Activated naive CD4-positive, alpha-beta T cell treated with anti-CD3 and anti-CD28 coated beads for 36 hours (primary cell): ENCODE data around the gene TMEM144. TPM values are rescaled to one million over a fixed set of nuclear protein-coding genes. Genes with fewer than 3 reads are reported as not detected.
A peak's percentile ranks its signal among the peaks of the same experiment; 100 is the strongest.
"Not testable (repeated sequence)": the region's sequence is repeated elsewhere in the genome, so short reads cannot be mapped to it uniquely, and the experiment has no call there.

Experiments used
- CTCF ChIA-PET: fragments of 350-600 bp; sonication (Branson Sonifier 250); formaldehyde crosslinking; loops from one replicate; lab custom pipeline; 2021; ENCODE audit warnings: antibody characterized with exemption; lab: Charles Lee
- DNase-seq: peaks from one replicate; pipeline ENCODE4 v3.0.0-alpha.2; 2020
- H3K27ac Mint-ChIP-seq: one replicate; pipeline ENCODE4 v1.8.0; 2021; ENCODE audit warnings: mild to moderate bottlenecking, mixed read lengths
- H3K27me3 Mint-ChIP-seq: one replicate; pipeline ENCODE4 v1.8.0; 2021; ENCODE audit warnings: low read depth, mixed read lengths
- H3K36me3 Mint-ChIP-seq: one replicate; pipeline ENCODE4 v1.8.0; 2021; ENCODE audit warnings: low read depth, mixed read lengths
- H3K4me1 Mint-ChIP-seq: one replicate; pipeline ENCODE4 v1.8.0; 2021; ENCODE audit warnings: low read depth, mixed read lengths
- H3K4me3 Mint-ChIP-seq: one replicate; pipeline ENCODE4 v1.8.0; 2021; ENCODE audit warnings: mild to moderate bottlenecking, moderate library complexity, mixed read lengths
- H3K9me3 Mint-ChIP-seq: one replicate; pipeline ENCODE4 v1.8.0; 2021; ENCODE audit warnings: mixed read lengths
- intact Hi-C: fragments of 100-400 bp; cut with micrococcal nuclease; formaldehyde crosslinking; loops from one replicate; pipeline ENCODE4 v1.15.1; 2023
- total RNA-seq, 2 experiments: library from RNA; stranded (reverse); gene quantifications; one replicate each; pipeline ENCODE4 v1.2.3, GENCODE V29; 2021

TMEM144 gene
- total RNA-seq, 2 experiments from 2014 or later, result 0.31 TPM; not detected in 1

DNA sequence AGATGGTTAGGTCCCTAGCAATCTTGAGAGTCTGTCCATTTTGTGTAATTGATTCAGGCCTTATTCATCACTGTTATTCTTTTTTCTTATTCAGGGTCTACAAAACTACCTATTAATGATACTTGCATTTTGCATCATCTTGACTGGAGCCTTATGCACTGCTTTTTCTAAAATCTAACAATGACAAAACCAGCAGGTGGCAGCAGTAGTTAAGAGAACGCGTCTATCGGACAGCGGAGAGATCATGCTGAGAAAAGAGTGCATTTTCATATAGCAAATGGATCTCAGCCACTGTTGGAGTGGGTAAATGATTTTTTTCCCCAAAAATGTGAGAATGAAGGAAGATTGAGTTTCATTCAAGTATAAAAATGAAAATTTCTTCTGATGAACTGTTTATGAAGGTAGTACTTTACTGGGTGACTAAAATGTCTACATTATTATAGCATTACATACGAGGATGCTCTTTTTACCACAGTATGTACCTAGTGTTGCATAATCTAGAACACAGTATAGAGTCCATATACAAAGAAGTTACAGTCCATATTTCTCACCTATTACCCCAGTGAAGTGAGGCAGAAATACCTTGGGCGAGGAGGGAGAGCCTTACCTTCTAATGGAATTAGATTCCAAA, 43.2 kb downstream of the TMEM144 start:
- no peak overlapping the region for H3K27ac Mint-ChIP-seq
- H3K36me3 Mint-ChIP-seq, result no peaks in the 10 kb centered on the region
- H3K27me3 Mint-ChIP-seq, result peaks cover 18% of the 10 kb centered on the region
- intact Hi-C loops, result loop anchor here (1.0 to 10.0 kb wide), 6 partner anchors 81 to 949 kb away; partner anchors contain the start of gene GASK1B
- no peaks in the 10 kb centered on the region for H3K9me3 Mint-ChIP-seq
- peaks cover 7% of the 10 kb centered on the region for H3K4me1 Mint-ChIP-seq
- DNase-seq, result peak; percentile 76
- CTCF ChIA-PET, result interaction anchor here (1.0 to 1.4 kb wide), 2 partner anchors 11 to 34 kb away, joined by 3 read pairs; no protein-coding TSS in a partner anchor
- no peak overlapping the region for H3K4me3 Mint-ChIP-seq

DNA sequence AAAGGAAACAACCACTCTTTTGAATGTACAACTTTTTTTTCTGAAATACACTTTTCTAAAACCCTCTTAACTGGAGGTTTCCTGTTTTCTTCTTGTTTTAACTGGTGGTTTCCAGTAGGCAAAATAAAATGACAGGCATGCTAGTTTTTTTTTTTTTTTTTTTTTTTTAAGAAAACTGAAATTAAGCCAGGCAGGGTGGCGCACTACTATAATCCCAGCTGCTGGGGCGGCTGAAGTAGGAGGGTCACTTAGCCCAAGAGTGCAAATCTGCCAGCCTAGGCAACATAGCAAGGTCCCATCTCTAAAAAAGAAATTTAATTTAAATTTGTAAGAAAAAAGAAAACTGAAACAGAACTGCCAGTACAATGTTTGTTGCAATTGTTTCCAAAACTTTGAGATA, 44.0 kb downstream of the TMEM144 start:
- Mint-ChIP-seq H3K4me1 (peaks cover 7% of the 10 kb centered on the region), H3K36me3 (no peaks in the 10 kb centered on the region), H3K27me3 (peaks cover 18% of the 10 kb centered on the region), H3K9me3 (no peaks in the 10 kb centered on the region), H3K4me3 (no peak overlapping the region), H3K27ac (no peak overlapping the region)
- intact Hi-C loops, result loop anchor here (5.0 to 10.0 kb wide), 2 partner anchors 82 to 921 kb away; partner anchors contain the start of gene GASK1B
- CTCF ChIA-PET, result interaction anchor here (0.6 to 2.2 kb wide), 5 partner anchors 10 to 1175 kb away, joined by 3 to 9 read pairs (median 4); no protein-coding TSS in a partner anchor
- DNase-seq, result no peak

DNA sequence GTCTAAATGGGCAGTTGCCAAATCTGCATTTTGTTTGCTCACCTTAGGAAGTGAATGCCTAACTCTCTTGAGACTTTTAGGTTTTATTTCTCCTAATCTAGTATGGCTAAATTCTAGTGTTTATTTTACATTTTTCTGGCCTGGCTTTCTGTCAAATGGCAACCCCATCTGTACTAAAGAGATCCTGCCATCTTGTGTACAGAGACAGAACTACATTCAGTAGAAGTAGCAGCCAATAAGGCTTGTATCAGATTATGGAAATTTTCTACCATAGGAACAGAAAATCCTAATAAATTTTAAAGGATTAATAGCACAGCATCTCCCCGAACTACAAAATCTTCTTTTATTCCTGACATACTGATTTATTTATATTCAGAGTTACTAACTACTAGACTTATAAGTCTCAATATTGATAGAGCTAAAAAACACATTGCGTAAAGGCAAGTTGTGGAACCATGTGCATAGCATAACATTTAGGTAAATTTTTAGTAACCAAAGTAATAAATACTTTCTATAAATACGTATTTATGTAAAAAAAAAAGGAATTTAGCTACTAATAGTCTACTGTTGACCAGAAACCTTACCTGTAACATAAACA, 45.5 kb downstream of the TMEM144 start:
- intact Hi-C loops, result loop anchor here (1.0 to 10.0 kb wide), 3 partner anchors 63 to 919 kb away; no protein-coding TSS in a partner anchor
- no peak overlapping the region for H3K27ac Mint-ChIP-seq
- H3K36me3 Mint-ChIP-seq, result no peaks in the 10 kb centered on the region
- no peaks in the 10 kb centered on the region for H3K9me3 Mint-ChIP-seq
- H3K4me1 Mint-ChIP-seq, result peaks cover 7% of the 10 kb centered on the region
- H3K27me3 Mint-ChIP-seq, result peaks cover 18% of the 10 kb centered on the region
- no peak for DNase-seq
- no peak overlapping the region for H3K4me3 Mint-ChIP-seq
- CTCF ChIA-PET, result interaction anchor here (0.6 to 2.2 kb wide), 10 partner anchors 12 to 352 kb away, joined by 3 to 12 read pairs (median 4); no protein-coding TSS in a partner anchor

DNA sequence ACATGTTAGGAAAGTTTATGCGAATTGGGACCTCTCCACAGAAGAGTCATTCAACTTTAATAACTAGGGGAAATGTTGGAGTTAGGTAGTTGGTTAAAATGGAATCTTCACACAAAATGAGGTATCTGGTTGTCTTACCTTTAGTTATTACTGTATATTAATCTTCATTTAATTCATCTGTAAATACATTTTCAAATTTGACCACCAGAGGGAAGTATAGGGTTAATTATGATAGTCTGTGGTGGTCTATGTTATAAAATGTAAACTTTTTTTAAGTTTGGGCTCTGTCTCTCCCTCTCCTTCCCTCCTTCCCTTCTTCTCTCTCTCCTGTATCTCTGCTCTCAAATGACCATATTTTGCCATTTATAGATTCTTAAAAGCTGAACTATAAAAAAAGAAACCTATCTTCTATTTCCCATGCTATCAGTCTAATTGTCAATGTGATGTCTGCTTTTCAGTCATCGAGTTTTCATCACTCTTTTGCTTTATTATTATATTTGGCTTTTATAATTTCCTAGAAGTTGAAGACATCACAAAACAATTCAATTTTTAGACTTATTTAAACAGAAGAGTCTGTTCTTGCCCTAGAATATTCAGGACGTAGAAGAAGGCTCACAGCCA, 49.8 kb downstream of the TMEM144 start:
- DNase-seq, result no peak

DNA sequence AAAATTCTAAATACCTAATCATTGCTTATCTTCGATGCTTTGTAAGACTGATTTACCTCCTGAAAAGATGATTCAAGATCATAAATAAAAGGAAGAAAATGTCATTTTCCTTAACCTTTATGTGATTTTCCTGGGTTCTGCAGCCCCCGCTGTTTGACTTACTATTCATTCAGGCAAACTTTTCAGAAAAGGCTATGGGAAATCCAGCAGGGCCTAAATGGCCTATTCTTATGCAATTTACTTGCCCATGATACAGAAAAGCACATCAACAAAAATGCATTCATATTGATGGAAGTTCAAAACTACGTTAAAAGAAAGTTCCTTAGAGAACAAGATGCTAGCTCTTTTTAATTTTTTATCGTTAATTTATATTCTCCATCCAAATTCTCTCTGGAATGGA, 51.2 kb downstream of the TMEM144 start:
- H3K4me3 Mint-ChIP-seq, result no peak overlapping the region
- CTCF ChIA-PET, result no interaction called here
- H3K4me1 Mint-ChIP-seq, result no peaks in the 10 kb centered on the region

More for the DNA sequence above, 49.8 kb downstream of the TMEM144 start:
- Mint-ChIP-seq H3K27me3 (no peaks in the 10 kb centered on the region), H3K4me1 (no peaks in the 10 kb centered on the region), H3K9me3 (no peaks in the 10 kb centered on the region), H3K4me3 (no peak overlapping the region), H3K36me3 (no peaks in the 10 kb centered on the region), H3K27ac (no peak overlapping the region)
- CTCF ChIA-PET, result interaction anchor here (0.6 kb wide), 2 partner anchors 84 to 927 kb away, joined by 3 to 5 read pairs; no protein-coding TSS in a partner anchor
- intact Hi-C loops, result loop anchor here (1.0 to 10.0 kb wide), 4 partner anchors 365 to 915 kb away; no protein-coding TSS in a partner anchor

DNA sequence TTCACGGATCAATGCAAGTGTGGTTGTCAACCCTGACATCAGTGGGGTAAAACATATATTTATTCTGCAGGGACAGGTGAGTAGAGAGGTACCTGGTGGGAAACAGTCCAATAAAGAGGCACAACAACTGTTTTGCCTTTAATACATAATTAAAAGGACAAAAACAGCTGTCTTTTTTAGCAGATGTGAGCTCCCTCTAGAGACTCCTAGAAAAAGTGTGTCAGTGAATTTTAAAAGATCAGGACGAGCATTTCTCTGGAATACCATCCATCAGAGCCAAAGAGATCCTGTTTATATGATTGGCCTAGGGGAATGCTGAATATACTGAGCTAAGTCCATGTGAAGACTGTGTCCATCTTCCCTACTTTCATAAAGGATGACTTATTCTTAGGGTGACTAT, 58.3 kb downstream of the TMEM144 start:
- H3K4me1 Mint-ChIP-seq, result no peaks in the 10 kb centered on the region
- no peaks in the 10 kb centered on the region for H3K9me3 Mint-ChIP-seq
- peaks cover 8% of the 10 kb centered on the region for H3K27me3 Mint-ChIP-seq
- intact Hi-C loops, result no loop called here
- no peak overlapping the region for H3K27ac Mint-ChIP-seq
- DNase-seq, result no peak
- no peaks in the 10 kb centered on the region for H3K36me3 Mint-ChIP-seq
- CTCF ChIA-PET, result no interaction called here
- no peak overlapping the region for H3K4me3 Mint-ChIP-seq

More for the DNA sequence above, 51.2 kb downstream of the TMEM144 start:
- DNase-seq, result no peak
- no peaks in the 10 kb centered on the region for H3K27me3 Mint-ChIP-seq
- H3K36me3 Mint-ChIP-seq, result no peaks in the 10 kb centered on the region
- no peaks in the 10 kb centered on the region for H3K9me3 Mint-ChIP-seq
- no peak overlapping the region for H3K27ac Mint-ChIP-seq
- intact Hi-C loops, result loop anchor here (1.0 to 5.0 kb wide), 3 partner anchors 589 to 1185 kb away; no protein-coding TSS in a partner anchor

DNA sequence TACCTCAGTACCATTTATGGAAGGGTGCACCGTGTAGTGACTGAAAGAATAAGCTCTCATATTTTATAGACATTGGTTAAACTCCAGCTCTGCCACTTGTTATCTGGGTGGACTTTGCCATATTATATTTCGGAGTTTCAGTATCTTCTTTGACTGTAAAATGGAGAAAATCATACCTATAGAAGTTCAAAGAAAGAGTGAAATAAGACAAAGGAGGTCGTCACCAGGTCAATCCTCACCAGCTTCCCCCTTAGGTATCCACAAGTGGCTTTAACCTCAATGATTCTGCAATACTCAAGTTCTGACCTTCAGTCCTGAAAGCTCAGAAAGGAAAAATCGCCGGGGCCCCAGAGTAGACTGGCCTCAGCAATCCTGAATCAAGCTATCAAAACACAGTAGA, 64.3 kb downstream of the TMEM144 start:
- Mint-ChIP-seq H3K9me3 (no peaks in the 10 kb centered on the region), H3K36me3 (no peaks in the 10 kb centered on the region), H3K27me3 (no peaks in the 10 kb centered on the region), H3K4me1 (no peaks in the 10 kb centered on the region), H3K27ac (no peak overlapping the region), H3K4me3 (no peak overlapping the region)
- CTCF ChIA-PET, result interaction anchor here (0.9 to 1.9 kb wide), 2 partner anchors 8 to 19 kb away, joined by 3 to 4 read pairs; no protein-coding TSS in a partner anchor
- no peak for DNase-seq
- intact Hi-C loops, result no loop called here

DNA sequence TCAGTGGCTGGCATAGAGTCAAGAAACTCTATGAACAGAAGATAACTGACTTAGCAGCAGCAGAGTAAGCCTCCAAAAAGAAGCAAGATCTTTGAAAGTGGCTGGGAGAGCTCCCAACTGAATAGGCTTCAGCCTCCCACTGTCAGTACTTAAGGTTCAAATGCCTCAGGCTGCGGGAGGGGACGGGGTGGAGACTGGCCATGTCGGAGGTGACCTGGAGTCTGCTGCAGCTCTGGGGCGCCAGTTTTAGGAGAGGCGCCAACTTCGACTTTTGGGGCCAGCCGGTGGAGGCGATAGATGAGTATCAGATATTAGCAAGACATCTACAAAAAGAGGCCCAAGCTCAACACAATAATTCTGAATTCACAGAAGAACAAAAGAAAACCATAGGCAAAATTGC, 67.3 kb downstream of the TMEM144 start:
- H3K9me3 Mint-ChIP-seq, result no peaks in the 10 kb centered on the region
- H3K4me1 Mint-ChIP-seq, result no peaks in the 10 kb centered on the region
- CTCF ChIA-PET, result no interaction called here
- no peak for DNase-seq
- no peaks in the 10 kb centered on the region for H3K36me3 Mint-ChIP-seq
- peaks cover 5% of the 10 kb centered on the region for H3K27me3 Mint-ChIP-seq
- intact Hi-C loops, result no loop called here
- no peak overlapping the region for H3K4me3 Mint-ChIP-seq
- no peak overlapping the region for H3K27ac Mint-ChIP-seq

DNA sequence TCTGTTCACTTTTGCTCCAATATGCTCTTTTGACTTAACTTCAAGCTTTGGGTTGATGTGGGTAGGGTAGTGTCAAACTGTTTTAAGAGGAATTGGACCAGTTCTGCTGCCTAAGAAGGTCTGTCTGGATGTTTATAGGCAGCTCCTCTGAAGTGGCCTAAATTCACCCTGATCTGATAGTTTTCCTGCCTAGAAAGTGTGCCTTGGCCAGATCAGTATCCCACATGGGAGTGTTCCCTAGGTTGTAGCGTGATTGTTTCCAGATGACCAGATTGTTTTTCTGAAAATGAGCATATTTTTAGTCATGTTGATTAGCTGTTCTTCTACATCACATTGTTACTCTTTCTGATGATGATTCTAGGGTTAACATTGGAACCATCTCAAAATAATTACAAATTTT, 68.8 kb downstream of the TMEM144 start:
- H3K27ac Mint-ChIP-seq, H3K4me3 Mint-ChIP-seq, DNase-seq, intact Hi-C loops, H3K27me3 Mint-ChIP-seq, H3K36me3 Mint-ChIP-seq, H3K9me3 Mint-ChIP-seq, H3K4me1 Mint-ChIP-seq, CTCF ChIA-PET: not testable (repeated sequence)

DNA sequence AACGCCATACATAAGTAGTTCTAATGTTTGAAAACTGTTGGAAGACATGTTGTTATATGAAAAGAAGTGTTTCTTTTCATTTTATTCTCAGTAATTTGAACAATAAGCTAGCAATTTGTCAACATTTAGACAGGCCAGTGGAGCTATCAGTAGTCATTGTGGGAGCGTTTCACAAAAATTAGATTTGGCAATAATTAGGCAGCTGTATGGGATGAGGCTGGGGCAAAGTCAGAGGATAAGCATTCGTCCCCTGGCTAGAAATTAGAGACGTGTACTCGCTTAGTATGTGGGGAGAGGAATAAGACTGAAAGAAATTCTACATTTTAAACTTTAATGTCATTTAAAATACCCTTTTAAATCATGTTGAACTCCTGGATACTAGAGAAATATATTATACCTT, 70.6 kb downstream of the TMEM144 start:
- intact Hi-C loops, result no loop called here
- no peak overlapping the region for H3K27ac Mint-ChIP-seq
- no peak for DNase-seq
- no peaks in the 10 kb centered on the region for H3K9me3 Mint-ChIP-seq
- no peaks in the 10 kb centered on the region for H3K36me3 Mint-ChIP-seq
- CTCF ChIA-PET, result no interaction called here
- no peaks in the 10 kb centered on the region for H3K4me1 Mint-ChIP-seq
- H3K4me3 Mint-ChIP-seq, result no peak overlapping the region
- H3K27me3 Mint-ChIP-seq, result peaks cover 5% of the 10 kb centered on the region

DNA sequence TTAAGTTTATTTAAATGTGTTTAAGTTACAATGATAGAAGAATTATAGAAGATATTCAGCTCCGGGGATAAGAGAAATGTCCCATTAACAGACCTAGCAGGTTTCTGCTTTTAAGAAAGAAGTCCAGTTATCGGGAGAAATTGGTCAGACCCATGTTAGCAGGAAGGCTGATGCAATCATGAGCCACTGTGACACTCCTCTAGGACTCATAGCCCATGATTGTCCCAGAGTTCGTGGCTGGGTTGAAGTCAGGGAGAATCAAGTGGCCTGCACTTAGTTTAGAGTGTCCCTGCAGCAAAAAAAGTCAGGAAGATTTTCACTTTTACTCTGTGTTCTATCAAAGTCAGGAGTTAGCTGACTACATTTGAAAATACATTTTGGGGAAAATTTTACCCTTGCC, 72.0 kb downstream of the TMEM144 start:
- intact Hi-C loops, result no loop called here
- Mint-ChIP-seq H3K9me3 (no peaks in the 10 kb centered on the region), H3K27ac (no peak overlapping the region), H3K27me3 (peaks cover 5% of the 10 kb centered on the region), H3K4me3 (no peak overlapping the region), H3K4me1 (no peaks in the 10 kb centered on the region), H3K36me3 (no peaks in the 10 kb centered on the region)
- no peak for DNase-seq
- CTCF ChIA-PET, result no interaction called here

DNA sequence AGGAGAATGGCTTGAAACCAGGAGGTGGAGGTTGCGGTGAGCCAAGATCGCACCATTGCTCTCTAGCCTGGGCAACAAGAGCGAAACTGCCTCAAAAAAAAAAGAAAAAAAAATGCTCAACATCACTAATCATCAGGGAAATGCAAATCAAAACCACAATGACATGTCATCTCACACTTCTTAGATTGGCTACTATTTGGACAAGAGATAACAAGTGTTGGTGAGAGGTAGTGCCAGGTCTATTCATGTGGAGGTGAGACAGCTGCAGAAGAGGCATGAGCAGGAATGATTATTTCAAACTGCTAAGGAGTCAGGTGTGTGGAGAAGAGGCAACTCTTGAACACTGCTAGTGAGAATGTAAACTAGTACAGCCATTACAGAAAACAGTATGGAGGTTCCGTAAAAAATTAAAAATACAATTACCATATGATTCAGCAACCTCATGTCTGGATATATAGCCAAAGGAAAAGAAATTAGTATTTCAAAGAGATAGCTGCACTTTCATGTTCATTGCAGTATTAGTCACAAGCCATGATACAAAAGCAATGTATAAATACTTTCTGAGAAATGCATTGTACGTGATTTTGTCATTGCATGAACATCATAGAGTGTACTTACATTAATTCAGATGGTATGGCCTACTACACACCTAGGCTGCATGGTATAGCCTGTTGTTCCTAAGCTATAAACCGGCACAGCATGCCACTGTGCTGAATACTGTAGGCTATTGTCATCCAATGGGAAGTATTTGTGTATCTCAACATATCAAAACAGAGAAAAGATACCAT, 75.3 kb downstream of the TMEM144 start:
- Mint-ChIP-seq H3K27ac (no peak overlapping the region), H3K4me1 (no peaks in the 10 kb centered on the region), H3K27me3 (peaks cover 5% of the 10 kb centered on the region), H3K36me3 (no peaks in the 10 kb centered on the region), H3K4me3 (no peak overlapping the region), H3K9me3 (no peaks in the 10 kb centered on the region)
- CTCF ChIA-PET, result no interaction called here
- no peak for DNase-seq
- intact Hi-C loops, result no loop called here
